Measurements from ENCODE around the gene CFAP74. TPM values are rescaled to one million over a fixed set of nuclear protein-coding genes. Genes with fewer than 3 reads are reported as not detected.

The CFAP74 gene
- total and polyA plus RNA-seq, 9 of the 15 experiments (the other 6 are each of a cell fraction or from before 2014, with no cell fraction given) = 0.03 to 0.15 (median 0.05) TPM; not detected in 6

DNA sequence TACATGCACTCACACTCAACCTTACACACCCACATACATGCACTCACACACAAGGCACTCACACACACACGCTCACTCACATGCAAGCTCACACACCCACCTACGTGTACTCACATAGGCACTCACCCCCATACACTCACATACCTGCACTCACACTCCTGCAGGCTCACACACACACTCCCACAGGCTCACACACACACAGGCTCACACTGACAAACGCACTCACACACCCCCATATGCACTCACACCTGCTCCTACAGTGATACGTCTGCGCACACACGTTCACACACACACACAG lies 65.4 kb downstream of the CFAP74 start:
- Histone ChIP-seq H2AFZ (ENCODE audit: low read depth, low read length) (no peak overlapping the region), H3K4me3 (no peak overlapping the region), H3K4me1 (replicated peaks in 1 of 2; ENCODE audit: control insufficient read depth in 2 of 2, insufficient read depth in 2 of 2, low read length in 2 of 2) (peaks cover 0 to 28% of the 10 kb centered on the region in 2 experiments; a peak in 2 of 5 replicates), H3K36me3 (ENCODE audit: control insufficient read depth, insufficient read depth, low read length) (no peaks in the 10 kb centered on the region), H3K27ac (ENCODE audit: extremely low read depth, low read depth, low read length) (no peak overlapping the region), H4K20me1 (replicated peaks; ENCODE audit: control insufficient read depth, insufficient read depth, low read length) (peaks cover 3% of the 10 kb centered on the region; the same call in 1 of the 2 replicates), H3K4me2 (ENCODE audit: insufficient read depth, low read length) (no peak overlapping the region), H3K9me1 (ENCODE audit: control insufficient read depth, insufficient read depth, low read length) (no peaks in the 10 kb centered on the region), H3K27me3 (ENCODE audit: control insufficient read depth in 2 of 2, insufficient read depth in 2 of 2, low read length in 2 of 2) (peaks cover 43 to 79% of the 10 kb centered on the region in 2 experiments), H3K9me3 (replicated peaks; ENCODE audit: control insufficient read depth, insufficient read depth, low read depth, low read length) (peaks cover 9% of the 10 kb centered on the region; the same call in 1 of the 2 replicates), H3K9ac (ENCODE audit: insufficient read depth in 1 of 2, low read depth in 2 of 2, low read length in 2 of 2) (no peak overlapping the region), H3K79me2 (ENCODE audit: control insufficient read depth, insufficient read depth, low read length) (no peaks in the 10 kb centered on the region)
- 9% methylated on average over 6 of the region's 6 CpGs for WGBS (ENCODE audit: insufficient coverage, low coverage, missing lambda C conversion rate)
- in situ Hi-C loops (cut with MboI) (no loop called here), intact Hi-C loops (cut with micrococcal nuclease) (no loop called here)
- no peak for ATAC-seq
- DNase-seq (ENCODE audit: extremely low read depth in 1 of 4, low spot score in 3 of 4) = no peak
- FAIRE-seq = no peak
- ChIA-PET CTCF (ENCODE audit: low intra/inter-chr PET ratio) (no interaction called here), POLR2A (no interaction called here)
- BruUV-seq (replicated peaks) = no TSS peak
- TF ChIP-seq IRF2 (CRISPR knock-in tag; IDR thresholded peaks at IDR 0.05) (peak; percentile 21; the same call in 1 of the 2 replicates), SRSF1 (IDR thresholded peaks at IDR 0.05; ENCODE audit: low read depth, low read length) (no peak)
- TF ChIP-seq, protein P1, sequence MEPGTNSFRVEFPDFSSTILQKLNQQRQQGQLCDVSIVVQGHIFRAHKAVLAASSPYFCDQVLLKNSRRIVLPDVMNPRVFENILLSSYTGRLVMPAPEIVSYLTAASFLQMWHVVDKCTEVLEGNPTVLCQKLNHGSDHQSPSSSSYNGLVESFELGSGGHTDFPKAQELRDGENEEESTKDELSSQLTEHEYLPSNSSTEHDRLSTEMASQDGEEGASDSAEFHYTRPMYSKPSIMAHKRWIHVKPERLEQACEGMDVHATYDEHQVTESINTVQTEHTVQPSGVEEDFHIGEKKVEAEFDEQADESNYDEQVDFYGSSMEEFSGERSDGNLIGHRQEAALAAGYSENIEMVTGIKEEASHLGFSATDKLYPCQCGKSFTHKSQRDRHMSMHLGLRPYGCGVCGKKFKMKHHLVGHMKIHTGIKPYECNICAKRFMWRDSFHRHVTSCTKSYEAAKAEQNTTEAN (CRISPR knock-in tag; IDR thresholded peaks at IDR 0.05) = peak; percentile 80; the same call in 1 of the 2 replicates

DNA sequence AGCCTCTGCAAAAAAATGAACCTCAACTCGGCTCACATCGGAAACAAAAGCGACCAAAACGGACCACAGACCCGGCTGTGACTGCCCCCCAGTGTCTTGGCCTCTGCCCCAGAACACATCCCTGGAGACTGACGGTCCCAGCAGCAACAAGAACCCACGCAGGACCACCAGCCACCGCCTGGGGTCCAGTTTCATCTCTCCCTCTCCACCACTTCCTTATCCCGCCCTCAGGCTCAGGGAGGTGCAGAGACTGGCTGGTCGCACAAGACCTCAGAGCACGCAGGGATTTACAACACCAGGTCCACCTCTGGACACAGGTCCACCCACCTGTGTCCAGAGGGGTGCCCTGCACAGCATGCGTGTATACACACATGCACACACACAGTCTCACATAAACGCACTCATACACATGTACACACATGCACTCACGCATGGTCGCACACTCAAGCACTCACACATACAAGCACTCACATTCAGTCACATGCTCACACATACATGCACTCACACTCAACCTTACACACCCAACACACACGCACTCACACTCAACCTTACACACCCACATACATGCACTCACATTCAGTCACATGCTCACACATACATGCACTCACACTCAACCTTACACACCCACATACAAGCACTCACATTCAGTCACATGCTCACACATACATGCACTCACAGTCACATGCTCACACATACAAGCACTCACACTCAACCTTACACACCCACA lies 65.9 kb downstream of the CFAP74 start:
- 15% methylated on average over 15 of the region's 16 CpGs for WGBS (ENCODE audit: insufficient coverage, low coverage, missing lambda C conversion rate)
- H4K20me1 ChIP-seq (replicated peaks; ENCODE audit: control insufficient read depth, insufficient read depth, low read length) = peaks cover 3% of the 10 kb centered on the region; the same call in 1 of the 2 replicates
- H3K9me3 ChIP-seq (replicated peaks; ENCODE audit: control insufficient read depth, insufficient read depth, low read depth, low read length) = peaks cover 9% of the 10 kb centered on the region; the same call in 1 of the 2 replicates
- peaks cover 0 to 23% of the 10 kb centered on the region in 2 experiments; a peak in 1 of 5 replicates for H3K4me1 ChIP-seq (replicated peaks in 1 of 2; ENCODE audit: control insufficient read depth in 2 of 2, insufficient read depth in 2 of 2, low read length in 2 of 2)
- FAIRE-seq = no peak
- POLR2A ChIA-PET = no interaction called here
- DNase-seq (ENCODE audit: extremely low read depth in 1 of 4, low spot score in 3 of 4) = no peak
- no peaks in the 10 kb centered on the region for H3K79me2 ChIP-seq (ENCODE audit: control insufficient read depth, insufficient read depth, low read length)
- intact Hi-C loops (cut with micrococcal nuclease) = no loop called here
- peaks cover 38 to 78% of the 10 kb centered on the region in 2 experiments for H3K27me3 ChIP-seq (ENCODE audit: control insufficient read depth in 2 of 2, insufficient read depth in 2 of 2, low read length in 2 of 2)
- no peak for ATAC-seq
- no peaks in the 10 kb centered on the region for H3K36me3 ChIP-seq (ENCODE audit: control insufficient read depth, insufficient read depth, low read length)
- H3K4me2 ChIP-seq (ENCODE audit: insufficient read depth, low read length) = no peak overlapping the region
- no peak overlapping the region for H3K4me3 ChIP-seq
- in situ Hi-C loops (cut with MboI) = no loop called here
- no peak for TF ChIP-seq ATF7 (IDR thresholded peaks at IDR 0.05)
- TF ChIP-seq, protein P1 (CRISPR knock-in tag; IDR thresholded peaks at IDR 0.05) = peak; percentile 92; the same call in 1 of the 2 replicates
- H3K9ac ChIP-seq (ENCODE audit: insufficient read depth in 1 of 2, low read depth in 2 of 2, low read length in 2 of 2) = no peak overlapping the region
- H2AFZ ChIP-seq (ENCODE audit: low read depth, low read length) = no peak overlapping the region
- no peaks in the 10 kb centered on the region for H3K9me1 ChIP-seq (ENCODE audit: control insufficient read depth, insufficient read depth, low read length)
- CTCF ChIA-PET (ENCODE audit: low intra/inter-chr PET ratio) = no interaction called here
- H3K27ac ChIP-seq (ENCODE audit: extremely low read depth, low read depth, low read length) = no peak overlapping the region
- BruUV-seq (replicated peaks) = no TSS peak
